Effector memory CD8-positive, alpha-beta T cell (primary cell): ENCODE data around the gene CDH23.

Experiments used
- ATAC-seq: fragments of 150-1000 bp; cut with Tn5 transposase; replicated peaks from 2 replicates; pipeline ENCODE4 v1.10.0; 2021; ENCODE audit warnings: mild to moderate bottlenecking, moderate library complexity
- DNase-seq, 3 experiments: peaks; one replicate each; pipeline ENCODE4 v3.0.0; 2021
- H3K27ac Mint-ChIP-seq, 2 donors: one replicate each; pipeline ENCODE4 v1.8.0; 2022; ENCODE audit warnings: mild to moderate bottlenecking in 2 of 2, mixed read lengths in 2 of 2, moderate library complexity in 2 of 2
- H3K27me3 Mint-ChIP-seq, 2 donors: one replicate each; pipeline ENCODE4 v1.8.0; 2022; ENCODE audit warnings: mixed read lengths in 2 of 2
- H3K36me3 Mint-ChIP-seq: one replicate; pipeline ENCODE4 v1.8.0; 2022; ENCODE audit warnings: mild to moderate bottlenecking, moderate library complexity, mixed read lengths; ENCODE audit not compliant: insufficient read depth
- H3K4me1 Mint-ChIP-seq, 2 donors: one replicate each; pipeline ENCODE4 v1.8.0; 2022; ENCODE audit warnings: low read depth in 2 of 2, mixed read lengths in 2 of 2
- H3K4me3 Mint-ChIP-seq, 2 donors: one replicate each; pipeline ENCODE4 v1.8.0; 2022; ENCODE audit warnings: mild to moderate bottlenecking in 2 of 2, mixed read lengths in 2 of 2, moderate library complexity in 2 of 2
- H3K9me3 Mint-ChIP-seq, 2 donors: one replicate each; pipeline ENCODE4 v1.8.0; 2022; ENCODE audit warnings: mixed read lengths in 2 of 2

CDH23 gene

GRCh38 chr10:71835671-71836595 is 439.2 kb downstream of the CDH23 start:
- H3K27ac Mint-ChIP-seq, result peak overlapping the region in 1 of 2 donors; percentile 68
- peak; percentile 69 for ATAC-seq
- peak overlapping the region in 1 of 2 donors; percentile 30 for H3K4me3 Mint-ChIP-seq
- peaks cover 40 to 47% of the 10 kb centered on the region in 2 donors for H3K4me1 Mint-ChIP-seq
- no peaks in the 10 kb centered on the region for H3K9me3 Mint-ChIP-seq
- no peaks in the 10 kb centered on the region for H3K27me3 Mint-ChIP-seq
- DNase-seq, result no peak
- peaks cover 16% of the 10 kb centered on the region for H3K36me3 Mint-ChIP-seq

- no peak for ATAC-seq
- peak overlapping the region in 1 of 2 donors; percentile 30 for H3K4me3 Mint-ChIP-seq
- H3K9me3 Mint-ChIP-seq, result no peaks in the 10 kb centered on the region
- no peaks in the 10 kb centered on the region for H3K27me3 Mint-ChIP-seq
- H3K36me3 Mint-ChIP-seq, result peaks cover 10% of the 10 kb centered on the region
- peaks cover 40 to 47% of the 10 kb centered on the region in 2 donors for H3K4me1 Mint-ChIP-seq
- no peak for DNase-seq
- H3K27ac Mint-ChIP-seq, result peak overlapping the region; percentile 9 to 68
Observed at GRCh38 chr10:71836596-71836974, 439.9 kb downstream of the CDH23 start.

GRCh38 chr10:71837098-71837827 is 440.5 kb downstream of the CDH23 start:
- peak overlapping the region; percentile 68 to 75 for H3K27ac Mint-ChIP-seq
- ATAC-seq (no peak), DNase-seq (no peak)
- no peaks in the 10 kb centered on the region for H3K9me3 Mint-ChIP-seq
- no peak overlapping the region for H3K4me3 Mint-ChIP-seq
- no peaks in the 10 kb centered on the region for H3K27me3 Mint-ChIP-seq
- peaks cover 40 to 47% of the 10 kb centered on the region in 2 donors for H3K4me1 Mint-ChIP-seq
- peaks cover 3% of the 10 kb centered on the region for H3K36me3 Mint-ChIP-seq

GRCh38 chr10:71838264-71839211 is 441.8 kb downstream of the CDH23 start:
- peaks cover 52% of the 10 kb centered on the region in 2 donors for H3K4me1 Mint-ChIP-seq
- peaks cover 3% of the 10 kb centered on the region for H3K36me3 Mint-ChIP-seq
- H3K9me3 Mint-ChIP-seq, result no peaks in the 10 kb centered on the region
- DNase-seq (no peak), ATAC-seq (no peak)
- peak overlapping the region in 1 of 2 donors; percentile 23 for H3K4me3 Mint-ChIP-seq
- H3K27me3 Mint-ChIP-seq, result no peaks in the 10 kb centered on the region
- peak overlapping the region; percentile 23 to 75 for H3K27ac Mint-ChIP-seq

GRCh38 chr10:71840177-71840957 is 443.6 kb downstream of the CDH23 start:
- DNase-seq (no peak), ATAC-seq (no peak)
- no peak overlapping the region for H3K4me3 Mint-ChIP-seq
- H3K4me1 Mint-ChIP-seq, result peaks cover 53 to 61% of the 10 kb centered on the region in 2 donors
- H3K36me3 Mint-ChIP-seq, result peaks cover 1% of the 10 kb centered on the region
- H3K27me3 Mint-ChIP-seq, result no peaks in the 10 kb centered on the region
- no peak overlapping the region for H3K27ac Mint-ChIP-seq
- no peaks in the 10 kb centered on the region for H3K9me3 Mint-ChIP-seq

GRCh38 chr10:71840958-71841335 is 444.2 kb downstream of the CDH23 start:
- no peaks in the 10 kb centered on the region for H3K27me3 Mint-ChIP-seq
- no peaks in the 10 kb centered on the region for H3K9me3 Mint-ChIP-seq
- ATAC-seq, result no peak
- H3K27ac Mint-ChIP-seq, result no peak overlapping the region
- no peaks in the 10 kb centered on the region for H3K36me3 Mint-ChIP-seq
- DNase-seq, result no peak
- peaks cover 55 to 64% of the 10 kb centered on the region in 2 donors for H3K4me1 Mint-ChIP-seq
- no peak overlapping the region for H3K4me3 Mint-ChIP-seq

GRCh38 chr10:71842422-71842821 is 445.7 kb downstream of the CDH23 start:
- H3K36me3 Mint-ChIP-seq, result no peaks in the 10 kb centered on the region
- no peak for DNase-seq
- no peaks in the 10 kb centered on the region for H3K27me3 Mint-ChIP-seq
- H3K27ac Mint-ChIP-seq, result no peak overlapping the region
- peaks cover 47 to 60% of the 10 kb centered on the region in 2 donors for H3K4me1 Mint-ChIP-seq
- H3K9me3 Mint-ChIP-seq, result no peaks in the 10 kb centered on the region
- no peak overlapping the region for H3K4me3 Mint-ChIP-seq
- ATAC-seq, result no peak

GRCh38 chr10:71842856-71843686 is 446.4 kb downstream of the CDH23 start:
- H3K4me3 Mint-ChIP-seq, result peak overlapping the region in 1 of 2 donors; percentile 36

GRCh38 chr10:71844084-71844483 is 447.4 kb downstream of the CDH23 start:
- Mint-ChIP-seq H3K4me1 (peaks cover 46 to 57% of the 10 kb centered on the region in 2 donors), H3K27me3 (no peaks in the 10 kb centered on the region)
- DNase-seq, result no peak

More at GRCh38 chr10:71842856-71843686, 446.4 kb downstream of the CDH23 start:
- no peak for ATAC-seq
- H3K9me3 Mint-ChIP-seq, result no peaks in the 10 kb centered on the region
- H3K4me1 Mint-ChIP-seq, result peaks cover 45 to 60% of the 10 kb centered on the region in 2 donors
- DNase-seq, result no peak
- H3K27me3 Mint-ChIP-seq, result no peaks in the 10 kb centered on the region
- no peaks in the 10 kb centered on the region for H3K36me3 Mint-ChIP-seq
- H3K27ac Mint-ChIP-seq, result no peak overlapping the region

GRCh38 chr10:71844695-71845094 is 448.0 kb downstream of the CDH23 start:
- H3K9me3 Mint-ChIP-seq, result no peaks in the 10 kb centered on the region
- H3K4me3 Mint-ChIP-seq, result no peak overlapping the region
- H3K27me3 Mint-ChIP-seq, result no peaks in the 10 kb centered on the region
- ATAC-seq (no peak), DNase-seq (no peak)
- H3K27ac Mint-ChIP-seq, result peak overlapping the region in 1 of 2 donors; percentile 55
- no peaks in the 10 kb centered on the region for H3K36me3 Mint-ChIP-seq
- H3K4me1 Mint-ChIP-seq, result peaks cover 47 to 60% of the 10 kb centered on the region in 2 donors

More at GRCh38 chr10:71844084-71844483, 447.4 kb downstream of the CDH23 start:
- no peaks in the 10 kb centered on the region for H3K36me3 Mint-ChIP-seq
- no peak overlapping the region for H3K4me3 Mint-ChIP-seq
- no peak for ATAC-seq
- no peaks in the 10 kb centered on the region for H3K9me3 Mint-ChIP-seq
- no peak overlapping the region for H3K27ac Mint-ChIP-seq

GRCh38 chr10:71845410-71846405 is 449.0 kb downstream of the CDH23 start:
- DNase-seq (no peak), ATAC-seq (no peak)
- no peaks in the 10 kb centered on the region for H3K9me3 Mint-ChIP-seq
- peaks cover 2% of the 10 kb centered on the region for H3K36me3 Mint-ChIP-seq
- H3K4me3 Mint-ChIP-seq, result no peak overlapping the region
- peaks cover 48 to 64% of the 10 kb centered on the region in 2 donors for H3K4me1 Mint-ChIP-seq
- peak overlapping the region in 1 of 2 donors; percentile 55 for H3K27ac Mint-ChIP-seq
- H3K27me3 Mint-ChIP-seq, result no peaks in the 10 kb centered on the region
